A549 (cell line): ENCODE results near the gene RARB. TPM values are rescaled to one million over a fixed set of nuclear protein-coding genes. Genes with fewer than 3 reads are reported as not detected.

Experiments
- ATAC-seq, 2 experiments: fragments of 200-7000 bp in 1 of 2; fragments of >200 bp in 1 of 2; cut with Nextera tagmentation in 1 of 2; cut with Tn5 transposase in 1 of 2; 3 replicates each; pipeline versions ENCODE4 v1.8.0 to v1.9.1; 2018 to 2020; ENCODE audit warnings: mild to moderate bottlenecking in 1 of 2, moderate library complexity in 1 of 2
- CTCF ChIA-PET: fragments of 300-600 bp; sonication (Branson Sonifier 250); formaldehyde crosslinking; extraction: SDS; loops from one replicate; lab custom pipeline; 2021; ENCODE audit warnings: antibody characterized with exemption, inconsistent platforms; lab: Yijun Ruan, JAX
- POLR2A ChIA-PET: fragments of 350-600 bp; formaldehyde crosslinking; extraction: SDS; loops from one replicate; lab custom pipeline; 2021; ENCODE audit warnings: antibody characterized with exemption, inconsistent platforms; lab: Yijun Ruan, JAX
- DNase-seq, 2 experiments: peaks; one replicate each; pipeline versions ENCODE4 v3.0.0 to v3.0.0-alpha.2; 2011 to 2016; ENCODE audit warnings: low read depth in 1 of 2, low spot score in 1 of 2
- FAIRE-seq: peaks from 2 replicates; lab custom pipeline; 2011; peaks lifted over from hg19 to GRCh38; lab: Jason Lieb, UNC
- H3K27ac ChIP-seq, 2 experiments: fragments of >200 bp; sonication (Bioruptor Twin); formaldehyde crosslinking; 3 replicates each; pipeline ENCODE4 v1.5.1; 2016 to 2017
- H3K4me1 ChIP-seq: fragments of >200 bp; sonication (Bioruptor Twin); formaldehyde crosslinking; 3 replicates; pipeline ENCODE4 v1.6.1; 2016
- H3K4me2 ChIP-seq: fragments of >200 bp; sonication (Bioruptor Twin); formaldehyde crosslinking; 3 replicates; pipeline ENCODE4 v1.6.1; 2016
- H3K4me3 ChIP-seq: fragments of >200 bp; sonication (Bioruptor Twin); formaldehyde crosslinking; 3 replicates; pipeline ENCODE4 v1.5.1; 2016
- H3K9me3 ChIP-seq: fragments of >200 bp; sonication (Bioruptor Twin); formaldehyde crosslinking; 3 replicates; pipeline ENCODE4 v1.6.1; 2016
- BHLHE40 ChIP-seq: IDR thresholded peaks from 2 replicates; pipeline ENCODE4 v1.6.1; 2012; ENCODE audit warnings: low read depth, low read length, inconsistent platforms
- CHD4 ChIP-seq: fragments of 200-600 bp; sonication (generic); IDR thresholded peaks from 2 replicates; pipeline ENCODE4 v1.6.1; 2016; ENCODE audit warnings: antibody characterized with exemption, mild to moderate bottlenecking, borderline replicate concordance
- EHF ChIP-seq: fragments of 250-450 bp; sonication (Bioruptor Pico); IDR thresholded peaks from 2 replicates; pipeline ENCODE4 v1.5.0; 2020; ENCODE audit warnings: mild to moderate bottlenecking
- ESRRA ChIP-seq: fragments of 150-350 bp; IDR thresholded peaks from 2 replicates; pipeline ENCODE4 v1.6.1; 2014; ENCODE audit warnings: mild to moderate bottlenecking, low read length, borderline replicate concordance
- FOSL2 ChIP-seq, 2 experiments: fragments of 450-650 bp in 1 of 2; fragments of >200 bp in 1 of 2; sonication (Bioruptor Twin) in 1 of 2; formaldehyde crosslinking; IDR thresholded peaks; 2 replicates each; pipeline versions ENCODE4 v1.5.0 to v1.6.1; 2016 to 2020; ENCODE audit warnings: mild to moderate bottlenecking in 1 of 2, moderate library complexity in 1 of 2
- FOXS1 ChIP-seq: fragments of 250-450 bp; sonication (Bioruptor Pico); IDR thresholded peaks from 2 replicates; pipeline ENCODE4 v1.5.0; 2020; ENCODE audit warnings: mild to moderate bottlenecking, moderate library complexity
- HDAC2 ChIP-seq: fragments of 200-600 bp; sonication (generic); IDR thresholded peaks from 2 replicates; pipeline ENCODE4 v1.6.1; 2016
- HOXA7 ChIP-seq: fragments of 250-450 bp; sonication (Bioruptor Pico); IDR thresholded peaks from 2 replicates; pipeline ENCODE4 v1.5.0; 2020; ENCODE audit warnings: mild to moderate bottlenecking, moderate library complexity
- HOXB13 ChIP-seq: fragments of 250-450 bp; sonication (Bioruptor Pico); IDR thresholded peaks from 2 replicates; pipeline ENCODE4 v1.5.0; 2020; ENCODE audit warnings: low read depth, mild to moderate bottlenecking, moderate library complexity
- HOXB5 ChIP-seq: fragments of 250-450 bp; sonication (Bioruptor Pico); IDR thresholded peaks from 2 replicates; pipeline ENCODE4 v1.5.0; 2020; ENCODE audit warnings: mild to moderate bottlenecking, moderate library complexity
- MYC ChIP-seq: IDR thresholded peaks from 2 replicates; pipeline ENCODE4 v1.6.1; 2012; ENCODE audit warnings: mild to moderate bottlenecking, inconsistent platforms, low read length, improper control_type of control experiment, borderline replicate concordance
- NR3C1 ChIP-seq: fragments of >200 bp; sonication (Bioruptor Twin); formaldehyde crosslinking; IDR thresholded peaks from 3 replicates; pipeline ENCODE4 v1.6.1; 2017
- PHF8 ChIP-seq: fragments of 200-600 bp; sonication (generic); IDR thresholded peaks from 2 replicates; pipeline ENCODE4 v1.6.1; 2016; ENCODE audit warnings: low read depth, mild to moderate bottlenecking, antibody characterized with exemption, moderate library complexity, borderline replicate concordance
- POLR2A ChIP-seq: IDR thresholded peaks from 2 replicates; pipeline ENCODE4 v1.6.1; 2012; ENCODE audit warnings: mild to moderate bottlenecking, low read length
- POLR2AphosphoS2 ChIP-seq: conservative IDR thresholded peaks from 2 replicates; pipeline ENCODE4 v1.6.1; 2012; ENCODE audit warnings: low read length, improper control_type of control experiment, inconsistent platforms
- RAD21 ChIP-seq, 2 experiments: fragments of >200 bp in 1 of 2; sonication (Bioruptor Twin) in 1 of 2; formaldehyde crosslinking in 1 of 2; IDR thresholded peaks in 1 of 2; conservative IDR thresholded peaks in 1 of 2; 2 replicates in 1 of 2; 3 replicates in 1 of 2; pipeline ENCODE4 v1.6.1; 2012 to 2018; ENCODE audit warnings: inconsistent platforms in 1 of 2
- RCOR1 ChIP-seq: fragments of 150-350 bp; IDR thresholded peaks from 2 replicates; pipeline ENCODE4 v1.6.1; 2014; ENCODE audit warnings: antibody characterized with exemption, low read length, low read depth
- RNF2 ChIP-seq: fragments of 200-600 bp; sonication (generic); IDR thresholded peaks from 2 replicates; pipeline ENCODE4 v1.6.1; 2016; ENCODE audit warnings: low read depth, mild to moderate bottlenecking, antibody characterized with exemption, moderate library complexity, borderline replicate concordance
- SMC3 ChIP-seq: fragments of >200 bp; sonication (Bioruptor Twin); formaldehyde crosslinking; IDR thresholded peaks from 3 replicates; pipeline ENCODE4 v1.6.1; 2018; ENCODE audit warnings: inconsistent platforms
- TFCP2L1 ChIP-seq: fragments of 250-450 bp; sonication (Bioruptor Pico); IDR thresholded peaks from 2 replicates; pipeline ENCODE4 v1.5.0; 2021; ENCODE audit warnings: mild to moderate bottlenecking
- ZC3H11A ChIP-seq: fragments of 450-650 bp; IDR thresholded peaks from 2 replicates; pipeline ENCODE4 v1.6.1; 2014; ENCODE audit warnings: antibody characterized with exemption, mild to moderate bottlenecking
- ZNF302 ChIP-seq: fragments of 250-450 bp; sonication (Bioruptor Pico); IDR thresholded peaks from 2 replicates; pipeline ENCODE4 v1.9.0; 2021; ENCODE audit warnings: inconsistent platforms, mild to moderate bottlenecking, moderate library complexity
- WGBS: methylation state at CpG from one replicate; pipeline ENCODE4 v1.1.6; 2017; ENCODE audit errors: missing lambda C conversion rate; 5-methylcytosine and 5-hydroxymethylcytosine counted together
- polyA plus RNA-seq, 4 experiments: library from polyadenylated mRNA; depleted of rRNA in 3 of 4; stranded (reverse); fragments of >200 nt; fragmentation: RNase III in 1 of 4; extraction: RNeasy Plus Mini Kit Qiagen cat#74134 plus additional on column Dnase treatment in 1 of 4; gene quantifications; 2 replicates in 3 of 4; 3 replicates in 1 of 4; pipeline ENCODE4 v1.2.3, GENCODE V29; 2011 to 2017
- TF ChIP-seq, protein P1 (sequence below): fragments of 250-450 bp; sonication (Bioruptor Pico); IDR thresholded peaks from 2 replicates; pipeline ENCODE4 v1.5.0; 2020; ENCODE audit warnings: low read depth, mild to moderate bottlenecking, moderate library complexity
- TF ChIP-seq, protein P2 (sequence below): fragments of 150-350 bp; IDR thresholded peaks from 2 replicates; pipeline ENCODE4 v1.6.1; 2014; ENCODE audit warnings: low read depth, mild to moderate bottlenecking, low read length
- TF ChIP-seq, protein P3 (sequence below): fragments of >200 bp; sonication (Bioruptor Twin); formaldehyde crosslinking; IDR thresholded peaks from 3 replicates; pipeline ENCODE4 v1.5.1; 2016
- TF ChIP-seq, protein P4 (sequence below): IDR thresholded peaks from 2 replicates; pipeline ENCODE4 v1.6.1; 2012

Gene RARB
- polyA plus RNA-seq, 2 of the 4 experiments (the other 2 are of a cell fraction) = 24.5 to 30.8 TPM

DNA sequence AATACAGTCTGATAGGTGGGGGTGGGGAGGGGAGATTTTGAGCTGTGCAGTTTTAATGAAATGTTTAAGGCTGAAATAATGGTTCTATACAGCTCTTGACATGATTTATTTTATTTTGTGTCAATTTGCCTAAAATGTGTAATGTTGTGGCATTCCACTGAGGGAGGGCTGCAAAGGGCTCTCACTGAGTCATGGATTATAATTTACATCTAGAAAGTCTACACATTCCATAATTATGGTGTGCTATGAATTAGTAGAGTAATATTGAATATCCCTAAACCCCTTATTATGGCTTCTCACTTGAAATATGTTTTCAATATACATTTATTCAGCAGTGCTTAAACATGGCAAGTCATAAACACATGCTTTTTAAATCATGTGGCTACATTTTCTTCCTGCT lies 103.9 kb downstream of the RARB start:
- POLR2A ChIA-PET = no interaction called here
- Histone ChIP-seq H3K4me2 (no peak overlapping the region), H3K9me3 (peaks cover 6% of the 10 kb centered on the region; the same call in 2 of the 3 replicates), H3K4me3 (no peak overlapping the region), H3K27ac (no peak overlapping the region), H3K4me1 (peaks cover 13% of the 10 kb centered on the region)
- DNase-seq = no peak
- TF ChIP-seq, protein P1, sequence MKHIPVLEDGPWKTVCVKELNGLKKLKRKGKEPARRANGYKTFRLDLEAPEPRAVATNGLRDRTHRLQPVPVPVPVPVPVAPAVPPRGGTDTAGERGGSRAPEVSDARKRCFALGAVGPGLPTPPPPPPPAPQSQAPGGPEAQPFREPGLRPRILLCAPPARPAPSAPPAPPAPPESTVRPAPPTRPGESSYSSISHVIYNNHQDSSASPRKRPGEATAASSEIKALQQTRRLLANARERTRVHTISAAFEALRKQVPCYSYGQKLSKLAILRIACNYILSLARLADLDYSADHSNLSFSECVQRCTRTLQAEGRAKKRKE = no peak
- TF ChIP-seq ESRRA (no peak), ZNF302 (no peak), PHF8 (no peak), POLR2A (no peak), BHLHE40 (no peak), MYC (no peak), FOSL2 (IDR thresholded peaks at IDR 0.05) (no peak), FOSL2 (CRISPR knock-in tag; IDR thresholded peaks at IDR 0.05) (no peak), ZC3H11A (no peak), RNF2 (no peak), CHD4 (no peak)
- TF ChIP-seq, protein P2, sequence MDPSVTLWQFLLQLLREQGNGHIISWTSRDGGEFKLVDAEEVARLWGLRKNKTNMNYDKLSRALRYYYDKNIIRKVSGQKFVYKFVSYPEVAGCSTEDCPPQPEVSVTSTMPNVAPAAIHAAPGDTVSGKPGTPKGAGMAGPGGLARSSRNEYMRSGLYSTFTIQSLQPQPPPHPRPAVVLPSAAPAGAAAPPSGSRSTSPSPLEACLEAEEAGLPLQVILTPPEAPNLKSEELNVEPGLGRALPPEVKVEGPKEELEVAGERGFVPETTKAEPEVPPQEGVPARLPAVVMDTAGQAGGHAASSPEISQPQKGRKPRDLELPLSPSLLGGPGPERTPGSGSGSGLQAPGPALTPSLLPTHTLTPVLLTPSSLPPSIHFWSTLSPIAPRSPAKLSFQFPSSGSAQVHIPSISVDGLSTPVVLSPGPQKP = no peak
- no peak for ATAC-seq
- CTCF ChIA-PET = interaction anchor here (0.6 to 1.7 kb wide), 5 partner anchors 8 to 62 kb away, joined by 3 to 7 read pairs (median 3); no protein-coding TSS in a partner anchor
- FAIRE-seq = no peak

DNA sequence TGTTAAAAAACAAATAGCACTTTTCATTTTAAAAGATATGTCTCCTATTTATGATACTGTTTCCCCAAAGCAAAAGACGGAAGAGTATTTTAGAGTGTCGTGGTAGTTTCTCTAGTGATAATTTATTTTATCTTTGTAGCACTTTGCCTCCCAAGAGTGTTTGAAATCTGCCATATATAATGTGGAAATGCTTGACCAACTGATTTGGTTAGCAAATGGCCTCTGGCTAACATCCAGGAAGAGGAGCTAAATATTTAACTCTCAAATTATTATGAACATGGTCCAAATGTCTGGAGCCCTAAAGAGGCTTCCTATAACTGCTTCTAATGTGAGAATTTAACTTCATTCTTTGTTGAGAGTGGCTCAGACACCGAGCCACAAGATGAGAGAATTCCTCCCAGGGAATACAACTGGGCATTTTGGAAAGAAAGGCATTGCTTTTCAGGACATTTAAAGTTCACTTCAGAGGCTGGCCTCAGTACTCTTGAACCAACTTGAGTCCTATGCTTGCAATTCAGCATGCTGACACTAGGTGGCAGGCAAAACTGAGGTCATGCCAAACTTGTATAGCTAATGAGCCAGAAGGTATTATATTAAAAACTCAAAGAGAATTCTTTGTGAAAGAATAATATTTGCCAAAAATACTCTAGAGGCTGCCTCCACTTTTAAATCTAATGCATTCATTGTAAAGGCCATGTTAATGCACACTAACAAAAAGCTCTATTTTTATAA lies 104.5 kb downstream of the RARB start:
- peak; percentile 7 to 48 for DNase-seq
- TF ChIP-seq SMC3 (peak; percentile 15; the same call in 1 of the 3 replicates), RAD21 (conservative IDR thresholded peaks at IDR 0.05 in 1 of 2, IDR thresholded peaks at IDR 0.05 in 1 of 2) (peak in 1 of 2 experiments; percentile 36; a peak in 2 of 5 replicates), EHF (CRISPR knock-in tag) (no peak), RCOR1 (no peak), RNF2 (no peak), POLR2AphosphoS2 (no peak)
- TF ChIP-seq, protein P3, sequence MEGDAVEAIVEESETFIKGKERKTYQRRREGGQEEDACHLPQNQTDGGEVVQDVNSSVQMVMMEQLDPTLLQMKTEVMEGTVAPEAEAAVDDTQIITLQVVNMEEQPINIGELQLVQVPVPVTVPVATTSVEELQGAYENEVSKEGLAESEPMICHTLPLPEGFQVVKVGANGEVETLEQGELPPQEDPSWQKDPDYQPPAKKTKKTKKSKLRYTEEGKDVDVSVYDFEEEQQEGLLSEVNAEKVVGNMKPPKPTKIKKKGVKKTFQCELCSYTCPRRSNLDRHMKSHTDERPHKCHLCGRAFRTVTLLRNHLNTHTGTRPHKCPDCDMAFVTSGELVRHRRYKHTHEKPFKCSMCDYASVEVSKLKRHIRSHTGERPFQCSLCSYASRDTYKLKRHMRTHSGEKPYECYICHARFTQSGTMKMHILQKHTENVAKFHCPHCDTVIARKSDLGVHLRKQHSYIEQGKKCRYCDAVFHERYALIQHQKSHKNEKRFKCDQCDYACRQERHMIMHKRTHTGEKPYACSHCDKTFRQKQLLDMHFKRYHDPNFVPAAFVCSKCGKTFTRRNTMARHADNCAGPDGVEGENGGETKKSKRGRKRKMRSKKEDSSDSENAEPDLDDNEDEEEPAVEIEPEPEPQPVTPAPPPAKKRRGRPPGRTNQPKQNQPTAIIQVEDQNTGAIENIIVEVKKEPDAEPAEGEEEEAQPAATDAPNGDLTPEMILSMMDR = peak; percentile 40
- ChIA-PET POLR2A (no interaction called here), CTCF (interaction anchor here (0.5 to 1.7 kb wide), 5 partner anchors 9 to 87 kb away, joined by 3 to 7 read pairs (median 3); no protein-coding TSS in a partner anchor)
- Histone ChIP-seq H3K4me1 (peaks cover 13% of the 10 kb centered on the region), H3K4me3 (no peak overlapping the region), H3K9me3 (peaks cover 6% of the 10 kb centered on the region; the same call in 2 of the 3 replicates), H3K27ac (no peak overlapping the region), H3K4me2 (no peak overlapping the region)
- WGBS = 84% methylated on average over 3 of the region's 3 CpGs
- FAIRE-seq = no peak
- no peak for ATAC-seq

DNA sequence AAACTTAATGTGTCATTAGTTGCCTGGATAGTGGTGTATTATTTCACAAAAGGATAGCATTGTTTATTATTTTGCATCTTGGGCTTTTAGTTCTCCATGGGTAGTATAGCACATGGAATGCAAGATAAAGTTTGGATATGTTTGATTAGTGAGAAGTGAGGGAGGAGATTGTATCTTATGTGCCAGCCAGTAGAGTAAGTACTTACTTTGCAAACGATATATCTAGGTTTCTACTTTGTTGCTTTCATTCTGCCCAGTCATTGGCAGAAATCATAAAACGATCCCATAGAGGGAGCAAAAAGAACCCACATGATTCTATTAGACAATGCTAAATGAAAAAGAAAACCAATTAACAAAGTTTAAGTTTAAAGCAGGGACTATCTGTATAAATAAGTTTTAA lies 105.3 kb downstream of the RARB start:
- no peak for DNase-seq
- Histone ChIP-seq H3K4me2 (peak overlapping the region; percentile 35; the same call in 2 of the 3 replicates), H3K4me1 (peaks cover 13% of the 10 kb centered on the region), H3K27ac (peak overlapping the region in 1 of 2 experiments; percentile 12; a peak in 1 of 6 replicates), H3K9me3 (peaks cover 6% of the 10 kb centered on the region; the same call in 2 of the 3 replicates), H3K4me3 (no peak overlapping the region)
- 47% methylated on average over 2 of the region's 2 CpGs for WGBS
- ChIA-PET CTCF (interaction anchor here (0.5 to 1.7 kb wide), 5 partner anchors 8 to 86 kb away, joined by 3 to 7 read pairs (median 3); no protein-coding TSS in a partner anchor), POLR2A (no interaction called here)
- ATAC-seq = no peak
- peak; percentile 59 for FAIRE-seq
- TF ChIP-seq HOXA7 (CRISPR knock-in tag) = no peak
- TF ChIP-seq HOXB5 (CRISPR knock-in tag) = no peak
- TF ChIP-seq, protein P4, sequence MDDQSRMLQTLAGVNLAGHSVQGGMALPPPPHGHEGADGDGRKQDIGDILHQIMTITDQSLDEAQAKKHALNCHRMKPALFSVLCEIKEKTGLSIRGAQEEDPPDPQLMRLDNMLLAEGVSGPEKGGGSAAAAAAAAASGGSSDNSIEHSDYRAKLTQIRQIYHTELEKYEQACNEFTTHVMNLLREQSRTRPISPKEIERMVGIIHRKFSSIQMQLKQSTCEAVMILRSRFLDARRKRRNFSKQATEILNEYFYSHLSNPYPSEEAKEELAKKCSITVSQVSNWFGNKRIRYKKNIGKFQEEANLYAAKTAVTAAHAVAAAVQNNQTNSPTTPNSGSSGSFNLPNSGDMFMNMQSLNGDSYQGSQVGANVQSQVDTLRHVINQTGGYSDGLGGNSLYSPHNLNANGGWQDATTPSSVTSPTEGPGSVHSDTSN = no peak
- no peak for TF ChIP-seq HOXB13 (CRISPR knock-in tag)
- no peak for TF ChIP-seq HDAC2
- TF ChIP-seq NR3C1 = no peak
- TF ChIP-seq MYC = no peak
- no peak for TF ChIP-seq PHF8
- TF ChIP-seq, protein P1 = no peak
- no peak for TF ChIP-seq ZNF302
- no peak for TF ChIP-seq FOXS1 (CRISPR knock-in tag)
- no peak for TF ChIP-seq TFCP2L1 (CRISPR knock-in tag)
